GM12801 (cell line): ENCODE results near the gene TIGAR.

Source experiments
- CTCF ChIP-seq: IDR thresholded peaks from one replicate; pipeline ENCODE4 v1.5.1; 2011; ENCODE audit warnings: control low read depth; ENCODE audit not compliant: insufficient read length; ENCODE audit errors: extremely low read depth

The TIGAR gene

DNA sequence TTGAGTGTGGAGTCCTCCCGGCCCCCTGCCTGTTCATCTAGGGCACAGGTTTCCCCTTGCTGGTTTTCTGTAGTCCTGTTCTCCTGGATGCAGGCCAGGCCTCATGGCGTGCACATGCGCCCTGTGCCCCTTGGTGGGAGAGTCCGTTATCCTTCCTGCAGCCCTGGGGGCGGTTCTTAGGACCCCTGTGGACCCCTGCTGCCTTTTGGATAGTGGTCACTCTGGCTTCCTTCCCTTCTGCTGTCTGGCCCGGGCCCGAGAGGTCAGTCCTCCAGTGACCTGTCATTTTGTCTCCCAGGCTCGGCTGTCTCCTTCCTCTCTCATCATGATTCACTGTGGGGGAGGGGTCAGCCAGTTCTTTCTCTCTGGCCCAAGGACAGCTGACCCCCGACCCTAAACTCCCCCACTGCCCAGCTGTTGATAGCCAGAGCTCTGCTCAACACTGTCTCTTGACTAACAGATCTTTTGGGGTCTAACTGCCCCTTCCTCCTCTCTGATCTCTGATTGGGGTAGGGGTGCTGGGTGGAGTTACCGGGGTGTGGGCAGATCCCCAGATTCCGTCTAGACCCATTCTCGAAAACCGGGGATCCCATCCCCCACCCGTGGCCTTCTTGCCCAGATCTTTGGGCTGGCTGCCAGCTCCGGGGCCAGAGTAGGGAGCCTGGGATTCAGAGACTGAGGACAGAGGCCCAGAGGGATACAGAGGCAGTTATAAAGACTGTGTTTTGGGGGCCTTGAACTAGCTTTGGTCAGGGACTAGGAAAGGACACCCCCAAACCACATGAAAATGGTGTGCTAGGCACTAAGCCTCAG, 40.5 kb upstream of the TIGAR start:
- TF ChIP-seq CTCF = no peak

- TF ChIP-seq CTCF = no peak
These were observed 39.8 kb upstream of the TIGAR start for GRCh38 chr12:4281173-4281654.

GRCh38 chr12:4282103-4282891, 38.7 kb upstream of the TIGAR start:
- no peak for TF ChIP-seq CTCF

GRCh38 chr12:4282892-4283511, 38.0 kb upstream of the TIGAR start:
- TF ChIP-seq CTCF = no peak

- TF ChIP-seq CTCF = no peak
These were observed 37.3 kb upstream of the TIGAR start for GRCh38 chr12:4283512-4284255.

- TF ChIP-seq CTCF = no peak
These were observed 36.7 kb upstream of the TIGAR start for GRCh38 chr12:4284306-4284705.
